ENCODE results near the gene CDH18.

The CDH18 gene

DNA sequence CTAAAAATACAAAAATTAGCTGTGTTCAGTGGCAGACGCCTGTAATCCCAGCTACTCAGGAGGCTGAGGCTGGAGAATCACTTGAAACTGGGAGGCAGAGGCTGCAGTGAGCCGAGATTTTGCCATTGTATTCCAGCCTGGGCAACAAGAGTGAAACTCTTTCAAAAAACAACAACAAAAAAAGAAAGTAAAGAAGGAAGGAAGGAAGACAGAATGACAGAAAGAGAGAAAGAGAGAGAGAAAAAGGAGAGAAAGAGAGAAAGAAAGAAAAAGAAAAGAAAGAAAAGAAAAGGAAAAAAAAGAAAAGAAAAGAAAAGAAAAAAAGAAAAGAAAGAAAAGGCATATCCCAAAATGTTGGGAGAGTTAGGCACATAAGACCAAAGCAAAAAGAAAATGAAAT lies 278.6 kb downstream of the CDH18 start:
- TF ChIP-seq, protein P1, sequence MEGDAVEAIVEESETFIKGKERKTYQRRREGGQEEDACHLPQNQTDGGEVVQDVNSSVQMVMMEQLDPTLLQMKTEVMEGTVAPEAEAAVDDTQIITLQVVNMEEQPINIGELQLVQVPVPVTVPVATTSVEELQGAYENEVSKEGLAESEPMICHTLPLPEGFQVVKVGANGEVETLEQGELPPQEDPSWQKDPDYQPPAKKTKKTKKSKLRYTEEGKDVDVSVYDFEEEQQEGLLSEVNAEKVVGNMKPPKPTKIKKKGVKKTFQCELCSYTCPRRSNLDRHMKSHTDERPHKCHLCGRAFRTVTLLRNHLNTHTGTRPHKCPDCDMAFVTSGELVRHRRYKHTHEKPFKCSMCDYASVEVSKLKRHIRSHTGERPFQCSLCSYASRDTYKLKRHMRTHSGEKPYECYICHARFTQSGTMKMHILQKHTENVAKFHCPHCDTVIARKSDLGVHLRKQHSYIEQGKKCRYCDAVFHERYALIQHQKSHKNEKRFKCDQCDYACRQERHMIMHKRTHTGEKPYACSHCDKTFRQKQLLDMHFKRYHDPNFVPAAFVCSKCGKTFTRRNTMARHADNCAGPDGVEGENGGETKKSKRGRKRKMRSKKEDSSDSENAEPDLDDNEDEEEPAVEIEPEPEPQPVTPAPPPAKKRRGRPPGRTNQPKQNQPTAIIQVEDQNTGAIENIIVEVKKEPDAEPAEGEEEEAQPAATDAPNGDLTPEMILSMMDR (conservative IDR thresholded peaks at IDR 0.05; ENCODE audit: low read depth, low read length), result no peak
- Histone ChIP-seq H2AFZ (ENCODE audit: low read depth) (no peak overlapping the region), H3K79me2 (ENCODE audit: insufficient read depth, low read depth) (no peaks in the 10 kb centered on the region), H3K27me3 (ENCODE audit: insufficient read depth, low read depth) (no peaks in the 10 kb centered on the region), H3K27ac (no peak overlapping the region), H3K9ac (no peak overlapping the region), H4K20me1 (ENCODE audit: insufficient read depth) (no peaks in the 10 kb centered on the region), H3K4me3 (IDR thresholded peaks at IDR 0.05; ENCODE audit: insufficient read depth, low read depth, low read length) (no peak overlapping the region), H3K36me3 (ENCODE audit: insufficient read depth) (no peaks in the 10 kb centered on the region), H3K4me1 (ENCODE audit: low read depth, poor library complexity, severe bottlenecking) (peaks cover 9% of the 10 kb centered on the region), H3K4me2 (no peak overlapping the region)

DNA sequence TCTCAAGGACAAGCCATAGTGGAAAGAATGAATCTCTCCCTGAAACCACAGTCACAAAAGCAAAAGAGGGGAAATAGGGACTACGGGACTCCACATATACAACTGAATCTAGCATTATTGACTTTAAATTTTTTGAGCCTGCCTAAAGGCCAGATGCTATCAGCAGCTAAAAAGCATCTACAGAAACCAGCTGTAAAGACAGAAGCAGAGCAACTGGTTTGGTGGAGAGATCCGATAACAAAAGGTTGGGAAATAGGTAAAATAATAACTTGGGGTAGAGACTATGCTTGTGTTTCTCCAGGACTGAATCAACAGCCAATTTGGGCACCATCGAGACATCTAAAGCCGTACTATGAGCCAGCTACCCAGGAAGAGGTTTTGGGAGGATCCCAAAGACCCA lies 281.2 kb downstream of the CDH18 start:
- TF ChIP-seq, protein P1 (conservative IDR thresholded peaks at IDR 0.05; ENCODE audit: low read depth, low read length), result no peak
- Histone ChIP-seq H3K36me3 (ENCODE audit: insufficient read depth) (no peaks in the 10 kb centered on the region), H3K27me3 (ENCODE audit: insufficient read depth, low read depth) (no peaks in the 10 kb centered on the region)

DNA sequence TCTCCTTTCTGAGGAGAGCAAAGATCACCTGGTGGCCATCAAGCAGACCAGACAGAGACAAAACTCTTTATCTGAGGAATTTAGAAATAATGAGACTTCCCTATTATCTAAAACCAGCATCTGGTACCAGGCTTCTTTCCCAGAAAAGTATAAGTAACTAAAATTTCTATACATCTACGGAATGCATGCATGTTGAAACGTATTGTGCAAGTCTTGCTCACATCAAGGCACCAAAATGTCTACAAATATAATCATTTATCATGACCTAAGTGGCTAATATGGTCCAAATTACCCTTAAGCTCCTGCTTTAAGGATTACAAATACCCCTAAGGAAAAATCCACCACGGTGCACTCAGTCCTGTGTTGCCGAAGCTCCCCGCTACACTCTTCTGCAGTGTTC lies 286.3 kb downstream of the CDH18 start:
- Histone ChIP-seq H3K27ac (no peak overlapping the region), H3K36me3 (ENCODE audit: insufficient read depth) (no peaks in the 10 kb centered on the region), H4K20me1 (ENCODE audit: insufficient read depth) (no peaks in the 10 kb centered on the region), H3K9ac (no peak overlapping the region), H3K4me2 (no peak overlapping the region), H3K4me3 (IDR thresholded peaks at IDR 0.05; ENCODE audit: insufficient read depth, low read depth, low read length) (no peak overlapping the region), H2AFZ (ENCODE audit: low read depth) (no peak overlapping the region), H3K27me3 (ENCODE audit: insufficient read depth, low read depth) (no peaks in the 10 kb centered on the region), H3K79me2 (ENCODE audit: insufficient read depth, low read depth) (no peaks in the 10 kb centered on the region), H3K4me1 (ENCODE audit: low read depth, poor library complexity, severe bottlenecking) (no peaks in the 10 kb centered on the region)
- TF ChIP-seq, protein P1 (conservative IDR thresholded peaks at IDR 0.05; ENCODE audit: low read depth, low read length), result no peak

More for the DNA sequence above, 281.2 kb downstream of the CDH18 start:
- Histone ChIP-seq H2AFZ (ENCODE audit: low read depth) (no peak overlapping the region), H3K4me2 (no peak overlapping the region), H3K27ac (no peak overlapping the region), H4K20me1 (ENCODE audit: insufficient read depth) (no peaks in the 10 kb centered on the region), H3K4me3 (IDR thresholded peaks at IDR 0.05; ENCODE audit: insufficient read depth, low read depth, low read length) (no peak overlapping the region), H3K4me1 (ENCODE audit: low read depth, poor library complexity, severe bottlenecking) (no peaks in the 10 kb centered on the region), H3K9ac (no peak overlapping the region), H3K79me2 (ENCODE audit: insufficient read depth, low read depth) (no peaks in the 10 kb centered on the region)

DNA sequence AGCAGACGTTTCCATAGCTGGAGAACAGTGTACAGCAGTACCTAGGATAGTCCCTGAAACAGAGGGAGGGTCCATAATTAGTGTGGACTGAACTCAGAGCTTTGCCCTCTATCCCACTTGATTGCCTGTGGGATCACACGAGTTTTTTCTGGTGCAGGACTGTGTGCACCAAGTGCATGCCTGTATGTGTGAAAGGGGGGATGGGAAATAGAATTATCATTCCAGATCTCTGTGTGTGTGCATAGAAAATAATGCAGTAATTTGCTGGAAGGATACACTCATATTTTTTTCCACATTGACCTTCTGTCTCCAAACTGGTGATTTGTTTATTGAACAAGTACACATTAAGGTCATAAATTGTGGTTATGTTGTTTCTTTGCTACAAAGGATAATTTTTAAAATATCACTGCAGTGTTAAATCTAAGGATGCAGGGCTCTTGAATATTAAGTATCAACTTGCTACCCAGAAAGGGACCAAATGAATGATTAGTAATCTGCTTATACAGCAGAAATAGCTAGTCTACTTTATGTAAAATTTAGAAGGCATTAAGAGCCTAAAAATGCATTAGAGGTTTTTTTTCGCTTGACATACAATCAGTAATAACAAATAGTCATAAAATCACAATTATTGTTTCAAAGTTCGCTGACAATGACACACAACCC lies 292.9 kb downstream of the CDH18 start:
- H4K20me1 ChIP-seq (ENCODE audit: insufficient read depth), result no peaks in the 10 kb centered on the region
- TF ChIP-seq, protein P1 (conservative IDR thresholded peaks at IDR 0.05; ENCODE audit: low read depth, low read length), result no peak
- H3K4me2 ChIP-seq, result no peak overlapping the region
- no peaks in the 10 kb centered on the region for H3K27me3 ChIP-seq (ENCODE audit: insufficient read depth, low read depth)
- no peaks in the 10 kb centered on the region for H3K36me3 ChIP-seq (ENCODE audit: insufficient read depth)
- H3K4me1 ChIP-seq (ENCODE audit: low read depth, poor library complexity, severe bottlenecking), result no peaks in the 10 kb centered on the region
- no peak overlapping the region for H3K27ac ChIP-seq
- no peak overlapping the region for H3K9ac ChIP-seq
- no peak overlapping the region for H2AFZ ChIP-seq (ENCODE audit: low read depth)
- no peaks in the 10 kb centered on the region for H3K79me2 ChIP-seq (ENCODE audit: insufficient read depth, low read depth)
- H3K4me3 ChIP-seq (IDR thresholded peaks at IDR 0.05; ENCODE audit: insufficient read depth, low read depth, low read length), result no peak overlapping the region
